Omental fat pad (tissue), 4 donors: Measurements from ENCODE around the gene METTL24. TPM values are rescaled to one million over a fixed set of nuclear protein-coding genes. Genes with fewer than 3 reads are reported as not detected.

ENCODE experiments used
- ATAC-seq: fragments of 150-250 bp; one replicate; pipeline ENCODE4 v1.9.1; 2016; ENCODE audit warnings: mild to moderate bottlenecking, moderate library complexity; ENCODE audit not compliant: low FRiP score
- DNase-seq: peaks from one replicate; pipeline ENCODE4 v3.0.0-alpha.2; 2019; ENCODE audit warnings: low spot score
- total RNA-seq, 4 donors: library from RNA; depleted of rRNA; stranded (reverse); fragments of >200 nt; gene quantifications; one replicate each; pipeline ENCODE4 v1.1.0, GENCODE V29; 2016
- TF ChIP-seq, protein P1 (sequence below), 3 donors: fragments of 450-650 bp; IDR thresholded peaks; one replicate each; pipeline ENCODE4 v1.5.1; 2016 to 2017; ENCODE audit warnings: antibody characterized with exemption in 3 of 3, mild to moderate bottlenecking in 3 of 3, moderate library complexity in 2 of 3

The METTL24 gene
- total RNA-seq, 4 donors from 2014 or later = 2.4 to 6.9 (median 2.7) TPM

DNA sequence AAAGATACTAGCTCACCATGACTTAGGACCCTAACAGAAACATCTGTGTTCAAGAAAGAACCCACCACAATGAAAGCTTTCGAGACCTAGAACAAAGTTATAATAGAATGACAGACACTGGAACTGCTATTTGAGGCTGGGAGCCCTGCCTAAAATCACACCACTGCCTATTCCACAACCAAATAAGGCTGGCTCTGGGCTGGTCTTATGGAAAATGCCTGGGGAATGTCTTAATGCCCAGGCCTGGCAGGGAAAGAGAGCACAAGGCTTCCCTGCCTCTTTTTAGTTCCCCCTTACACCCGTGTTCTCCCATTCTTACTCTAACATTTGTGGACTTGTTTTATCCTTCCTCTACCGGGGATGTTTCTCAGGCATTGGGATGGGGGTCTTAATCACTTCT is 5.6 kb upstream of the METTL24 start:
- ATAC-seq (no peak), DNase-seq (no peak)

GRCh38 chr6:110360676-110361075 is 2.5 kb upstream of the METTL24 start:
- DNase-seq (no peak), ATAC-seq (no peak)
- TF ChIP-seq, protein P1, sequence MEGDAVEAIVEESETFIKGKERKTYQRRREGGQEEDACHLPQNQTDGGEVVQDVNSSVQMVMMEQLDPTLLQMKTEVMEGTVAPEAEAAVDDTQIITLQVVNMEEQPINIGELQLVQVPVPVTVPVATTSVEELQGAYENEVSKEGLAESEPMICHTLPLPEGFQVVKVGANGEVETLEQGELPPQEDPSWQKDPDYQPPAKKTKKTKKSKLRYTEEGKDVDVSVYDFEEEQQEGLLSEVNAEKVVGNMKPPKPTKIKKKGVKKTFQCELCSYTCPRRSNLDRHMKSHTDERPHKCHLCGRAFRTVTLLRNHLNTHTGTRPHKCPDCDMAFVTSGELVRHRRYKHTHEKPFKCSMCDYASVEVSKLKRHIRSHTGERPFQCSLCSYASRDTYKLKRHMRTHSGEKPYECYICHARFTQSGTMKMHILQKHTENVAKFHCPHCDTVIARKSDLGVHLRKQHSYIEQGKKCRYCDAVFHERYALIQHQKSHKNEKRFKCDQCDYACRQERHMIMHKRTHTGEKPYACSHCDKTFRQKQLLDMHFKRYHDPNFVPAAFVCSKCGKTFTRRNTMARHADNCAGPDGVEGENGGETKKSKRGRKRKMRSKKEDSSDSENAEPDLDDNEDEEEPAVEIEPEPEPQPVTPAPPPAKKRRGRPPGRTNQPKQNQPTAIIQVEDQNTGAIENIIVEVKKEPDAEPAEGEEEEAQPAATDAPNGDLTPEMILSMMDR (IDR thresholded peaks at IDR 0.05) = no peak

More for the DNA sequence above, 5.6 kb upstream of the METTL24 start:
- TF ChIP-seq, protein P1 (IDR thresholded peaks at IDR 0.05) = no peak

GRCh38 chr6:110359556-110359955 is 1.4 kb upstream of the METTL24 start:
- no peak for DNase-seq
- no peak for ATAC-seq
- TF ChIP-seq, protein P1 (IDR thresholded peaks at IDR 0.05) = no peak

DNA sequence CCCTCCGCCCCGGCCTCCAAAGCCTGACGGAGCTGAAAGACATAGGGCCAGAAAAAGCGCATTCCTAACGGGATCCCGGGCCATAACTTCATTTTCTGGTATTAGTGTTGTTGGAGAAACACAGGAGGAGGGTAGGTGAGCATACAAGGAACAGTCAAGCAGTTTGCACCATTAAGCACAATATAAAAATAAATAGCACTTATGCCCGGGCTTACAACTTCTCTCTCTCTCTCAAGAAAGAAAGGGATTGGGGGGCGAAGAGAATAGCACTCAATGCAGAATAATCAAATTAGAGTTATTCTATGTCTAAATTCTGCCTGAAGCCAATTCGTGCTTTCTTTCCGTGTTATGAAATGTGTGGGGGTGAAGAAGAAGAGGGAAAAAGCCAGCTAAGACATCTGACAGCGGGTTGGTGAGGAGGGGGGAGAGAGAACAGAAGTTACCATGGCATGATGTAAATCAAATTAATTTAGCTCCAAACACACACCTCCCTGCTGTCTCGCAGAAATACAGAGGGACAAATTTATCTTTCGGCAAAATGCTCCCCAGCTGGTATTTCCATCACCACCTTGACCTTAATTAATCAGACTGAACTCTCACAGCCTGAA is 508 bp upstream of the METTL24 start:
- DNase-seq (no peak), ATAC-seq (no peak)
- TF ChIP-seq, protein P1 (IDR thresholded peaks at IDR 0.05) = no peak

DNA sequence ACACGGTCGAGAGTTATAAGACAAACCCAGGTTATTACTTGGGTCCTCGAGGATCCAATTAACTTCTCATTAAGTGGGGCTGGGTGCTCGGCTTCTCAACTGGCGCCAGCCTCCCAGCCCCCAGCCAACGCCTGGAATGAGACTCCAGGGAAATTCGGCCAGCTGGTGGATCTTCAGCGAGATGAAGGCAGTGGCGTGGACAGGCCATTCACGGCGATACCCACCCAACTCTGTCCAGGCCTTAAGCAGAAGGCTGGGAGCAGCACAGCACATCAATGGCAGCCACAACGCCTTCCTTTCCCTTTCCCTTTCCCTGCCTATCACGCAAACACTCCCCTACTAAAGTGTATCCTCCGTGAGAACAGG is 868 bp downstream of the METTL24 start:
- no peak for DNase-seq
- TF ChIP-seq, protein P1 (IDR thresholded peaks at IDR 0.05) = no peak
- peak; percentile 29 for ATAC-seq

- no peak for DNase-seq
- TF ChIP-seq, protein P1 (IDR thresholded peaks at IDR 0.05) = no peak
- no peak for ATAC-seq
Measured at GRCh38 chr6:110356778-110357177, 1.4 kb downstream of the METTL24 start.

- TF ChIP-seq, protein P1 (IDR thresholded peaks at IDR 0.05) = no peak
- ATAC-seq (no peak), DNase-seq (no peak)
Measured at GRCh38 chr6:110355727-110356126, 2.4 kb downstream of the METTL24 start.
